Posterior cingulate gyrus (tissue), 11 donors: ENCODE data around the gene HOXD3.

ENCODE experiments used
- DNase-seq, 10 donors: peaks; one replicate each; pipeline versions ENCODE4 v3.0.0 to v3.0.0-alpha.2; 2020 to 2021; ENCODE audit warnings: mixed read lengths in 3 of 10
- intact Hi-C: fragments of 100-400 bp; cut with DNase I; formaldehyde crosslinking; loops from one replicate; pipeline ENCODE4 v1.15.1; 2023

HOXD3 gene

GRCh38 chr2:176146101-176146500, 11.0 kb upstream of the HOXD3 start:
- intact Hi-C loops: no loop called here
- no peak for DNase-seq

DNA sequence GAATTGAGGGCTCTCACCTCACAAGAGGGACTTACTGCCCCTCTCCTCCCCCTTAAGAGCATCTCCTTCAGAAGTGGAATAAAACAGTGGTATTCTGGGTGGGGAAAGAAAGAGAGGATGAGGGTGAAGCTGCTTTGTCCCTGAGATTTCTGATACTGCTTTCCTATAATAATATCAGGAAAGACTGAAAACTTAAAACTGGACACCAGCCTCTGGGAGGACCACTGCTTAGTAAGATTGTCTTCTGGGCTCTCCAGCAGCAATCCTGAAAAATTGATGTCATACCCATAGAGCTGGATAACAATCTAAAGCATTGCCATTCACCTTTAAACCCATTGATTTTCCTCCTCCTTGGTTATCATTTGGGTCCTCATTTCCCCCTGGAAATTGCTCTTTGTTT, 10.5 kb upstream of the HOXD3 start:
- intact Hi-C loops: no loop called here
- DNase-seq: no peak

DNA sequence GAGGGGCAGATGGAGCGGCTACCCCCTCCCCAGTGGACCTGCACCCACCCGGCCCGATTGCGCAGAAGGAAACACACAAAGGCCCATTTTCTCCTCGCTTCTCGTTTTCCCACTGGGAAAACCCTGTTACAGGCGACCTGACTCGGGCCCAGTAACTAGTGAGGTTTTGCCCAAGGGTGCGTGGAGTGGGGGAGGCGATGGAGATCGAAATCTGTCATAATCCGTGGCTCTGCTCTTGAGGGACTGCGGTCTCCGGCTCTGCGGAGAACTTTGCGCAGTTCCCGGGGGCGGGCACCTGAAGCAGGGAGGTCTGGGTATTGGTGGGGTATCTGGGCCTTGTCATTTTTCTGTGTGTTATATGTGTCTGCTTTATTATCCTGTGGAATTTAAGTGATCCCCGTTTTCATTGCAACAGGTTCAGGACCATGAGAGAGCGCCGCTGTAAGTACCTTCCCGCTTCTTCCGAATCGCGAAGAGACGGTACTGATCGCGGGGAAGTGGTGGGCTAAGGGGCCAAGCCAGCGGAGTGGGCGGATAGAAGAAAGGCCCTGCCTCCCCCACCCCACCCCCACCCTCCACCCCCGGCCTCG, 9.8 kb upstream of the HOXD3 start:
- intact Hi-C loops: no loop called here

DNA sequence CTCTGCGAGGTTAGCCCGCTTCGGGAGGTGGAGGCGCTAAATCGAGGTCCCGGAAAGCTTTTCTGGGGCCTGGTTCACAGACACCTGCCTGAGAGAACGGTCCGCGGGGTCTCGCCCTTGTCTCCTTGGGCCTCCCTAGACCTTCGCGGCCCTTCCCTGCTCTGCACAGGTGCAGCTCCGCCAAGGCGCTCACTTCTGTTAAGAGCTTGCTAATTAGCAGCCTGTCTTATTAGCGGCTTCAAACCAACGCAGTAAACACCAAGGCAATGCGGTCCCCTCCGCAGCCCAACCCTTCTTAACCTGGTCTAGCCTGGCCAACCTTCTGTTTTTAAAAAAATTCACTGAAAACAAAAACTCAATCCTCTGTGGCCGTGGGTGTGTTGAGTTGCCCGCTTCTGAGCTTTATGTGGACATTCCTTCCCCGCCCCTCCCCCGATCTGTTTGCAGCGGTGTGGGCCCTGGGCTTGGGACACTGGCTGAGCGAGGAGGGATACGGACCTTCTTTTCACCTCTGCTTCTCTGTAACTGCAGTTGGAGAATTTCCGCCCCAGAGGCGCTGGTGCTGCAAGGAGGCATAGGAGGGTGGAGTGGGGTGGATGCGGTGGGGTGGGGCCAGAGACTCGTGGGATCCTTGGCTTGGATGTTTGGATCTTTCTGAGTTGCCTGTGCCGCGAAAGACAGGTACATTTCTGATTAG, 9.2 kb upstream of the HOXD3 start:
- no peak for DNase-seq

More for the DNA sequence above, 9.8 kb upstream of the HOXD3 start:
- DNase-seq: no peak

DNA sequence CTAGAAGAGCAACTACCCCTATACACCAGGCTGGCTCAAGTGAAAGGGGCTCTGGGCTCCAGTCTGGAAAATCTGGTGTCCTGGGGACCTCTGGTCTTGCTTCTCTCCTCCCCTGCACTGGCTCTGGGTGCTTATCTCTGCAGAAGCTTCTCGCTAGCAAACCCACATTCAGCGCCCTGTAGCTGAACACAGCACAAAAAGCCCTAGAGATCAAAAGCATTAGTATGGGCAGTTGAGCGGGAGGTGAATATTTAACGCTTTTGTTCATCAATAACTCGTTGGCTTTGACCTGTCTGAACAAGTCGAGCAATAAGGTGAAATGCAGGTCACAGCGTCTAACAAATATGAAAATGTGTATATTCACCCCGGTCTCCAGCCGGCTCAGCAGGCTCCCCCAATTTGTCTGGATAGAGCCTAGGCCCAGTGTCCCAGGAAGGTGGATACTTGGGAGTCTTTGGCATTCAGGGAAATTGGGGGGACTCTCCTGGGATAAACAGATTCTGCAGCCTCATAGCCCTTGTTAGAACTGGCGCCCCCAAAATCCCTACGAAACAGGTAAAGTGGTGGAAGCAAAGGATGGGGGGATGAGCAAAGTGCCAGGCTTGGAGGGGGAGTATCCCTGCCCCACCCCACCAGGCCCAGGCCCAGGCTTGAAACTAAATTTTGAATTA, 8.2 kb upstream of the HOXD3 start:
- DNase-seq: no peak
- intact Hi-C loops: no loop called here

More for the DNA sequence above, 9.2 kb upstream of the HOXD3 start:
- intact Hi-C loops: no loop called here

GRCh38 chr2:176149481-176149938, 7.6 kb upstream of the HOXD3 start:
- intact Hi-C loops: no loop called here
- no peak for DNase-seq

- intact Hi-C loops: no loop called here
- no peak for DNase-seq
These were observed 7.0 kb upstream of the HOXD3 start for GRCh38 chr2:176149939-176150583.

DNA sequence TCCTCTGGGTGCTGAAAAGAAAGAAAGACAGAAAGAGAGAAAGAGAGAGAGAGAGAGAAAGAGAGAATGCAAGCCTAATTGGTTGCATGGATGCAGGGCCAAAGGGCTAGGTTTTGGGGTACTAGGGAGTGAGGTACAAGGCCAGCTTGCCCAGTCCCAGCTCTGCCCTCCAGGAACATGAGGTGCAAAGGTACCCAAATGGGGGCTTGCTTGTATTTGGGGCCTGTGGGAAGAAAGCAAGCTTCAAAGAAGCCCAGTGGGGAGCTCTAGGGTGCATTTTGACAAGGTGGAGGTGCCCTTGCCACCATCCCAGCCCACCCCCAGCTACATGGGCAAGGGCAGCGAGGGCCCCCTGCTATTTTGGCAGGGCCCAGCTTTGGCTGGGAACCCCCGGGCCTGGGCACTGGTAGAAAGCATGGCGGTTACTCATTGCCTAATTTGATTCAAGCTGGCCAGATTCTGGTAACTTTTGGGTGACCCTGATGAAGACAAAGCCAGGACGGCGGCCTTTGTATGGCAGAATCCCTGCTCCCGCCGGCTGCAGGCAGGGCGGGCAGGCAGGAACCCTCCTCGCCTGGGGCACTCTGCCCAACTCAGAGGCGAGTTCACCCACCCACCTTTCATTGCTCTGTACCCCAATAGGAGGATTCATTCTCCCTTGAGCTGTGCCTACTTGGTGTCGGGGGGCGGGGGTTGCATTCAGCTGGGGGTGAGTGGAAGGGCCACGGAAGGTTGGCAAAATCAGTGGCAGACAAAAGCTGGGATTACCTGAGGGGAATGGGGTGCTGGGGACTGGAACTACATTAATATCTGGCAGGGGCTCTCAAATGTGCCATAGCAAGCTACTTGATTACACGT, 6.3 kb upstream of the HOXD3 start:
- intact Hi-C loops: no loop called here
- no peak for DNase-seq

DNA sequence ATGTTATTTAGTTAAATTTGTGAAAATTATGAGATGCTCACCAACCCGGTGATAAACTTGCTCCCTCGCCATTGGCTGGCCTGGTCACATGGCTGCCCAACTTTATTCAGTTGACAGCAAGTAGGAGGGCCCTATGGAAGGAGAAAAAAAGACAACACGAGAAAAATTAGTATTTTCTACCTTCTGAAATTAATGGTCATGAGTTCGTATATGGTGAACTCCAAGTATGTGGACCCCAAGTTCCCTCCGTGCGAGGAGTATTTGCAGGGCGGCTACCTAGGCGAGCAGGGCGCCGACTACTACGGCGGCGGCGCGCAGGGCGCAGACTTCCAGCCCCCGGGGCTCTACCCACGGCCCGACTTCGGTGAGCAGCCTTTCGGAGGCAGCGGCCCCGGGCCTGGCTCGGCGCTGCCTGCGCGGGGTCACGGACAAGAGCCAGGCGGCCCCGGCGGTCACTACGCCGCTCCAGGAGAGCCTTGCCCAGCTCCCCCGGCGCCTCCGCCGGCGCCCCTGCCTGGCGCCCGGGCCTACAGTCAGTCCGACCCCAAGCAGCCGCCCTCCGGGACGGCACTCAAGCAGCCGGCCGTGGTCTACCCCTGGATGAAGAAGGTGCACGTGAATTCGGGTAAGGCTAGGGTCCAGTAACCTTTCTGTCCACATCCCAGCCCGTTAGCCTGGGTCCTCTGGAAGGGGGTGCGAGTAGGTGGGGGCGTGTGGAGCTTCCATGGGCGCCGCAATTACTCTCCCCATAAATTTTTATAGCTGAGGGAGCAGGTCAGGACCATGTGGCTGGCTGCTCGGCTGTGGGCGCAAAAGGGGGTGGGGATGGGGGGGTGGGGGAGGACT, 5.4 kb upstream of the HOXD3 start, which contains the start of gene HOXD4:
Gene HOXD4, plus strand, starts transcription at position 109 of the 846 bp plus-strand sequence. Its CDS starts 84 bp downstream, at position 193.
- peak in 2 of 10 donors; percentile 27 to 66 for DNase-seq
- intact Hi-C loops: no loop called here

DNA sequence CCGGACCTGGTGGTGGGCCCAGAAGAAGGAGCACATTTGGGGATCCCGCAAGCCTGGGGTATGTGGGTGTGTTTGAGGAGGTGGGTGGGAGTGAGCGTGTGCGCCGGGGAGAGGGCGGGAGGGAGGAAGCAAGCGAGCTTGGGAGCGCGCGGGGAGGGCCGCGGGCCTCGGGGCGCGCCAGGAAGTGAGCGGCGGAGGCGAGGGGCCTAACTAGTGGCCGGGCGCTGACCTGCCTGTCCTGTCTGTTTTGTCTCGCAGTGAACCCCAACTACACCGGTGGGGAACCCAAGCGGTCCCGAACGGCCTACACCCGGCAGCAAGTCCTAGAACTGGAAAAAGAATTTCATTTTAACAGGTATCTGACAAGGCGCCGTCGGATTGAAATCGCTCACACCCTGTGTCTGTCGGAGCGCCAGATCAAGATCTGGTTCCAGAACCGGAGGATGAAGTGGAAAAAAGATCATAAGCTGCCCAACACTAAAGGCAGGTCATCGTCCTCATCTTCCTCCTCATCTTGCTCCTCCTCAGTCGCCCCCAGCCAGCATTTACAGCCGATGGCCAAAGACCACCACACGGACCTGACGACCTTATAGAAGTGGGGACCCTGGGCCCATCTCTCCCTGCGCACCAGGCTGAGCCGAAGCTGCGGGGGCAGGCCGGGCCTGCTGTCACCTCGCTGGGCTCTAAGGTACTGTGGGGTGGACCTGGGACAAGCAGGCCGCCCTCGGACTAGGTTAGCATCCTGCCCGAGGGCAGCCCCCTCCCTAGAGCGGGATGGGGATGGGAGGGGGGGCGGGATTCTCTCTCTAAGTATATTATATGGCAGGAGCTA, 4.5 kb upstream of the HOXD3 start:
- intact Hi-C loops: no loop called here

GRCh38 chr2:176154576-176155252, 2.4 kb upstream of the HOXD3 start:
- intact Hi-C loops: no loop called here
- no peak for DNase-seq

More for the DNA sequence above, 4.5 kb upstream of the HOXD3 start:
- DNase-seq: peak in 1 of 10 donors; percentile 59

- DNase-seq: no peak
- intact Hi-C loops: no loop called here
These were observed 1.6 kb upstream of the HOXD3 start for GRCh38 chr2:176155356-176156044.

GRCh38 chr2:176156301-176156806, 753 bp upstream of the HOXD3 start:
- intact Hi-C loops: no loop called here
- peak in 1 of 10 donors; percentile 52 for DNase-seq

- intact Hi-C loops: no loop called here
- peak in 1 of 10 donors; percentile 78 for DNase-seq
These were observed 535 bp downstream of the HOXD3 start for GRCh38 chr2:176157499-176158185.

- intact Hi-C loops: no loop called here
- DNase-seq: peak in 1 of 10 donors; percentile 43
These were observed 1.1 kb downstream of the HOXD3 start for GRCh38 chr2:176158186-176158591.
